ENCODE results near the gene TUT7. TPM values are rescaled to one million over a fixed set of nuclear protein-coding genes. Genes with fewer than 3 reads are reported as not detected.
"Not testable (repeated sequence)": the region's sequence is repeated elsewhere in the genome, so short reads cannot be mapped to it uniquely, and the experiment has no call there.

Gene TUT7
- total RNA-seq, 3 donors from 2014 or later = 30.7 to 49.1 (median 36.8) TPM

- DNase-seq (no peak), ATAC-seq (no peak)
- no peak for TF ChIP-seq CTCF (IDR thresholded peaks at IDR 0.05)
- intact Hi-C loops (cut with DNase I, micrococcal nuclease) = no loop called here
- no peaks in the 10 kb centered on the region for H3K9me3 ChIP-seq
- H3K36me3 ChIP-seq (ENCODE audit: low read depth) = peaks cover 19% of the 10 kb centered on the region
- H3K4me3 ChIP-seq = no peak overlapping the region
- no peaks in the 10 kb centered on the region for H3K4me1 ChIP-seq (ENCODE audit: low read depth)
Observed at GRCh38 chr9:86298873-86299272, 55.3 kb downstream of the TUT7 start.

DNA sequence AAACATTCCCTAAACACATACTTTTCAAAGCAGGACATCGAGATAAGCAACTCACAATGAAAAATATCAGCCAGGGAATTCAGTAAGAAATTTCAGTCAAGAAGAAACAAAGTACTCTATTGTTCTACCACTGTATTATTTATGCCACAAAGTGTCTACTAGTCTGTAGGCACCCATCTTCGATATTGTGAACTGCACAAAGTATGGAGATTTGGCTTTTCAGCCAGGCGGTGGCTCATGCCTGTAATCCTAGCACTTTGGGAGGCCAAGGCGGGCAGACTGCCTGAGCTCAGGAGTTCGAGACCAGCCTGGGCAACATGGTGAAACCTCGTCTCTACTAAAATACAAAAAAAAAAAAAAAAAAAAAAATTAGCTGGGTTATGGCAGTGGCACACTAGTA lies 63.9 kb downstream of the TUT7 start:
- intact Hi-C loops (cut with DNase I, micrococcal nuclease); H3K36me3 ChIP-seq (ENCODE audit: low read depth); H3K4me1 ChIP-seq (ENCODE audit: low read depth); H3K4me3 ChIP-seq; ATAC-seq; DNase-seq; H3K9me3 ChIP-seq: not testable (repeated sequence)

DNA sequence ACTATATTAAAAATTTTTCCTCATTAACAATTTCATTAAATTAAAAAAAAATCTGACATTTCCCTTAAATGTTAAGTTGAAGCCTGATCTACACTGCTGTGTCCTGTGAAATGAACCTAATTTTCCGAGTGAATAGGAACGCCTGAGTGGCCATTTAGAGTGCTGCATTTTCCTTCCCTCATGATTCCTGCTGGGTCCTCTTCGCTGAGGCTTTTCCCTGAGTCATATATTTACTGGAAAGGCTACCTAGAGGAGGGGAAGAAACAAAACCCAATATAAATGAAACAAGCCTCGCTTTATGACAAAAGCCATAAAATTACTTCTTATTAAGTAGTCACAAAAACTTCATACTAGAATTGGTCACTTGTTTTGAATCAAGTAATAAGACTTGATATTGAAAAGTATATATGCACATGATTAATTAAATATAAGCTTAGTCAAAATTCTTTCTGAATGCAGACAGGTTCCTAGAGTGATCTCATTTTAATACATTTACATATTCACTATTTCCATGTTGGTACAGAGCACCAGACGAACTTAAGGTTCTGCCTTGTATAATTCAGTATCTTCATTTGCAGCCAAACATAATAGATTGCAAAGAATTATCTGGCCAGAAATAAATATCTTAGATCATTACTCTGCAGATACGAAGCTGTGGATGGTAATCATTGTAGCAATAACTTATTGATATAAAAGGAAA lies 65.6 kb downstream of the TUT7 start:
- intact Hi-C loops (cut with DNase I, micrococcal nuclease) = no loop called here
- no peak for TF ChIP-seq CTCF (IDR thresholded peaks at IDR 0.05)
- no peak for ATAC-seq
- no peaks in the 10 kb centered on the region for H3K36me3 ChIP-seq (ENCODE audit: low read depth)
- H3K4me1 ChIP-seq (ENCODE audit: low read depth) = no peaks in the 10 kb centered on the region
- DNase-seq = no peak
- H3K4me3 ChIP-seq = no peak overlapping the region
- no peaks in the 10 kb centered on the region for H3K9me3 ChIP-seq

- H3K36me3 ChIP-seq (ENCODE audit: low read depth) = no peaks in the 10 kb centered on the region
- TF ChIP-seq CTCF (IDR thresholded peaks at IDR 0.05) = no peak
- peaks cover 3% of the 10 kb centered on the region for H3K4me1 ChIP-seq (ENCODE audit: low read depth)
- no peaks in the 10 kb centered on the region for H3K9me3 ChIP-seq
- intact Hi-C loops (cut with DNase I, micrococcal nuclease) = no loop called here
- H3K4me3 ChIP-seq = no peak overlapping the region
- ATAC-seq = no peak
- no peak for DNase-seq
Observed at GRCh38 chr9:86287013-86287412, 67.2 kb downstream of the TUT7 start.

DNA sequence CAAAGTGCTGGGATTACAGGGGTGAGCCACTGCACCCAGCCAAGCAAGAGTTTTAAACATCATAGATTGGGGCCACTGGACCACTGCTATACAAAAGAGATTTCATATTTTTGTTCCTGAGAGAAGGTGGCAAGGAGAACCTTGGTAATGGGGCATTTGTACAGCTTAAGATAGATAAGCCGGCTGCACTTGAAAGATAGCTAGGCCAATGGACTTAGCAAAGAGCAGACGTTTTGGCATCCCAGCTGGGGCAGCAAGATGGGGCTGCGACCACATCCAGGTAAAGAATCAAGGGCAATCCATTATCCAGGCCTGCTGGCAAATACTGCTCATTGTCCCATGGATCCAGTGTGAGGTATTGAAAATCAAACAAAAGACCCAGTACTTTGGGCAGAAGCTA lies 67.9 kb downstream of the TUT7 start:
- H3K4me3 ChIP-seq = no peak overlapping the region
- DNase-seq (no peak), ATAC-seq (no peak)
- H3K36me3 ChIP-seq (ENCODE audit: low read depth) = no peaks in the 10 kb centered on the region
- H3K4me1 ChIP-seq (ENCODE audit: low read depth) = peaks cover 5% of the 10 kb centered on the region
- no peaks in the 10 kb centered on the region for H3K9me3 ChIP-seq
- TF ChIP-seq CTCF (IDR thresholded peaks at IDR 0.05) = no peak
- intact Hi-C loops (cut with DNase I, micrococcal nuclease) = no loop called here

GRCh38 chr9:86285261-86285660 lies 68.9 kb downstream of the TUT7 start:
- Histone ChIP-seq H3K4me3 (no peak overlapping the region), H3K36me3 (ENCODE audit: low read depth) (no peaks in the 10 kb centered on the region), H3K4me1 (ENCODE audit: low read depth) (peaks cover 11% of the 10 kb centered on the region), H3K9me3 (no peaks in the 10 kb centered on the region)
- no peak for TF ChIP-seq CTCF (IDR thresholded peaks at IDR 0.05)
- DNase-seq (no peak), ATAC-seq (no peak)
- intact Hi-C loops (cut with DNase I, micrococcal nuclease) = no loop called here
